Measurements from ENCODE around the gene ANKIB1.

GRCh38 chr7:92354214-92354613 is 108.4 kb downstream of the ANKIB1 start:
- TF ChIP-seq POLR2AphosphoS5 (IDR thresholded peaks at IDR 0.05), result no peak
- no peak for TF ChIP-seq POLR2A (IDR thresholded peaks at IDR 0.05)
